ENCODE data around the gene ANTXR1. TPM values are rescaled to one million over a fixed set of nuclear protein-coding genes. Genes with fewer than 3 reads are reported as not detected.

ANTXR1 gene
- total and polyA plus RNA-seq, 2 of the 8 experiments (the other 6 are each of a cell fraction or from before 2014, with no cell fraction given) = 15.8 to 44.3 TPM

GRCh38 chr2:69247583-69247982, 234.6 kb downstream of the ANTXR1 start:
- ChIA-PET CTCF (ENCODE audit: partially characterized antibody) (interaction anchor here (0.7 kb wide), 1 partner anchor 17 kb away, joined by 3 read pairs; no protein-coding TSS in a partner anchor), POLR2A (ENCODE audit: partially characterized antibody) (no interaction called here)
- no peaks in the 10 kb centered on the region for H3K79me2 ChIP-seq (ENCODE audit: control insufficient read depth in 1 of 2, insufficient read depth in 2 of 2, low read length in 2 of 2)
- 92% methylated on average over 9 of the region's 9 CpGs; no CpG with 5 or more reads in 1 of the 2 experiments for WGBS, 2 experiments (ENCODE audit: extremely low coverage in 1 of 2, insufficient coverage in 1 of 2, insufficient read length in 1 of 2, insufficient replicate concordance in 2 of 2, low coverage in 1 of 2, low lambda C conversion rate in 2 of 2, missing lambda C conversion rate in 1 of 2)
- no peak overlapping the region for H3K9ac ChIP-seq (replicated peaks in 1 of 4; ENCODE audit: extremely low read depth in 1 of 4, low read depth in 3 of 4, low read length in 3 of 4)
- no peak overlapping the region for H3K56ac ChIP-seq (replicated peaks; ENCODE audit: insufficient read length, low read depth, low read length)
- H3K4me3 ChIP-seq (ENCODE audit: extremely low read depth in 1 of 4, insufficient read depth in 2 of 4, low read depth in 3 of 4, low read length in 4 of 4) = no peak overlapping the region
- H3K27me3 ChIP-seq (replicated peaks in 1 of 4; ENCODE audit: control insufficient read depth in 3 of 4, extremely low read depth in 1 of 4, insufficient read depth in 3 of 4, low read length in 3 of 4) = no peaks in the 10 kb centered on the region; a peak in 1 of 7 replicates
- H4K20me1 ChIP-seq (replicated peaks in 1 of 2; ENCODE audit: control insufficient read depth in 1 of 2, insufficient read depth in 2 of 2, low read length in 2 of 2) = peaks cover 0 to 2% of the 10 kb centered on the region in 2 experiments
- H2BK20ac ChIP-seq (ENCODE audit: low read length) = no peak overlapping the region
- no peak overlapping the region for H2AFZ ChIP-seq (ENCODE audit: low read length)
- H4K91ac ChIP-seq (replicated peaks; ENCODE audit: insufficient read length, low read length) = no peak overlapping the region
- no peak overlapping the region for H2BK15ac ChIP-seq (ENCODE audit: low read length)
- FAIRE-seq (no peak), DNase-seq (ENCODE audit: low read depth in 1 of 2, low spot score in 2 of 2) (no peak)
- H3K23ac ChIP-seq (ENCODE audit: insufficient read length) = no peak overlapping the region
- no peaks in the 10 kb centered on the region for H3K23me2 ChIP-seq (ENCODE audit: low read depth, low read length)
- H3K14ac ChIP-seq (ENCODE audit: insufficient read length) = no peak overlapping the region
- no peak overlapping the region for H2BK5ac ChIP-seq (ENCODE audit: low read depth, low read length)
- no peak overlapping the region for H4K5ac ChIP-seq (ENCODE audit: insufficient read length, low read depth, low read length)
- no peak overlapping the region for H4K8ac ChIP-seq (ENCODE audit: extremely low read depth, insufficient read depth, low read length)
- H3K4me1 ChIP-seq (replicated peaks in 1 of 4; ENCODE audit: control insufficient read depth in 3 of 4, insufficient read depth in 4 of 4, low read length in 3 of 4) = peaks cover 0 to 2% (median 0%) of the 10 kb centered on the region in 4 experiments; a peak in 2 of 7 replicates
- H3K18ac ChIP-seq (ENCODE audit: extremely low read depth, low read length) = no peak overlapping the region
- H3K9me3 ChIP-seq (ENCODE audit: insufficient read depth in 2 of 2, low read depth in 1 of 2, low read length in 1 of 2) = no peaks in the 10 kb centered on the region
- no peak overlapping the region for H2BK120ac ChIP-seq (replicated peaks; ENCODE audit: low read depth, low read length)
- no peak overlapping the region for H2AK5ac ChIP-seq (ENCODE audit: low read depth, low read length)
- H3K4ac ChIP-seq (replicated peaks; ENCODE audit: insufficient read length, low read depth, low read length) = no peak overlapping the region
- H3K79me1 ChIP-seq (ENCODE audit: low read depth, low read length) = no peaks in the 10 kb centered on the region
- H3K4me2 ChIP-seq (ENCODE audit: insufficient read depth in 1 of 2, low read depth in 2 of 2, low read length in 2 of 2) = no peak overlapping the region
- no peak overlapping the region for H2BK12ac ChIP-seq (ENCODE audit: low read depth, low read length)
- H3K27ac ChIP-seq (ENCODE audit: low read depth, low read length) = no peak overlapping the region
- H3K36me3 ChIP-seq (ENCODE audit: control insufficient read depth in 2 of 4, insufficient read depth in 4 of 4, low read length in 3 of 4) = no peaks in the 10 kb centered on the region
- TF ChIP-seq EGR1 (IDR thresholded peaks at IDR 0.05; ENCODE audit: borderline replicate concordance, low read depth, low read length) = no peak
- TF ChIP-seq TCF12 (IDR thresholded peaks at IDR 0.05; ENCODE audit: low read depth, low read length) = no peak
- TF ChIP-seq FOSL1 (IDR thresholded peaks at IDR 0.05; ENCODE audit: insufficient read depth, low read depth, low read length) = no peak
- TF ChIP-seq SUZ12 (IDR thresholded peaks at IDR 0.05; ENCODE audit: low read length) = no peak
- no peak for TF ChIP-seq HDAC2 (IDR thresholded peaks at IDR 0.05; ENCODE audit: borderline replicate concordance in 1 of 2, low read depth in 2 of 2, low read length in 2 of 2)
- TF ChIP-seq NANOG (IDR thresholded peaks at IDR 0.05; ENCODE audit: insufficient read depth, low read depth, low read length, poor library complexity, severe bottlenecking) = no peak
- no peak for TF ChIP-seq RXRA (IDR thresholded peaks at IDR 0.05; ENCODE audit: insufficient read depth, low read depth, low read length)
- TF ChIP-seq GTF2F1 (IDR thresholded peaks at IDR 0.05; ENCODE audit: borderline replicate concordance, low read depth, low read length) = no peak
- no peak for TF ChIP-seq SP1 (IDR thresholded peaks at IDR 0.05; ENCODE audit: low read depth, low read length)
- no peak for TF ChIP-seq SRF (IDR thresholded peaks at IDR 0.05; ENCODE audit: low read depth, low read length)
- TF ChIP-seq YY1 (IDR thresholded peaks at IDR 0.05; ENCODE audit: low read depth, low read length) = no peak
- TF ChIP-seq NRF1 (IDR thresholded peaks at IDR 0.05; ENCODE audit: low read depth, low read length) = no peak
- TF ChIP-seq POLR2A (IDR thresholded peaks at IDR 0.05; ENCODE audit: control extremely low read depth in 1 of 2, low read depth in 2 of 2, low read length in 2 of 2) = no peak
- no peak for TF ChIP-seq TAF7 (optimal IDR thresholded peaks at IDR 0.05; ENCODE audit: borderline replicate concordance, low read depth, low read length)
- no peak for TF ChIP-seq MAX (IDR thresholded peaks at IDR 0.05)

Data from H1 (cell line).